GM19193 (cell line): ENCODE results near the gene DAB1.

Experiments used
- POLR2A ChIP-seq: IDR thresholded peaks from 4 replicates; pipeline ENCODE4 v1.6.1; 2011; ENCODE audit not compliant: insufficient read depth, insufficient read length; ENCODE audit errors: extremely low read depth

DAB1 gene

DNA sequence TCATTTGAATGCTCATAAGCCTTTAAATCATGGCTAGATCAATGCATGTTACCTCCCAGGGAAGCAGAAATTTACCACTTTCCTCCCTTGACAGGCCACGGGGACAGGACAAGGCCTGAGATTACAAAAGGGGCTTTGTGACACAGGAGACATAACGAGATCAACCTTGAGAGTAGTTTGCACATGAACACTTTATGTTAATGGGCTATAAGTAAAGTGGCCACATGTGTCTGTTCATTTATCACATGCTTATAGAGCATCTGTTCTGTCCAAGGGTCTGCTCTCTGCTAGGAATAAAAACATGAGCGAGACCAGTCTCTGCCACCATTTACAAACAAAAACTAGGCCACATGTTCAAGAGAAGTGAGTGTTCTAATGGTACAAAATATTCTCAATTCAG is 314.0 kb downstream of the DAB1 start:
- TF ChIP-seq POLR2A, result no peak

DNA sequence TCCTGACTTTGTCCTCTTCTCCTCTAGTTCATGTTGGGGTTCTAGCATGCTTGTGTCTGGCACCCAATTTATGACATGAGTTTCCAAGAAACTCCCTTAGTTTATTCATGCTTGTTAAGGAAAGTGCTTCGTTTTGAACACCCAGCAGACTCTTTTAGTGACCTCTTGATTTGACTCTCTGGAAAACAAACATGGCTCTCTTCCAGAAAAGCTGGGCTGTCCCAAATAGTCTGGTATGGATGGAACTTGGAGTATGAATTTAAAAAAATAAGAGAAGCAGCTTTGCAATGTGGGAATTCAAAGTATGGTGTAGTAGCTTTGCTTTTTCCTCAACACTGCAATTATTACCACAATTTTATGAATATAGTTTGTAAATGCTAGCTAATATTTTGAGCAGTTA is 314.6 kb downstream of the DAB1 start:
- no peak for TF ChIP-seq POLR2A

DNA sequence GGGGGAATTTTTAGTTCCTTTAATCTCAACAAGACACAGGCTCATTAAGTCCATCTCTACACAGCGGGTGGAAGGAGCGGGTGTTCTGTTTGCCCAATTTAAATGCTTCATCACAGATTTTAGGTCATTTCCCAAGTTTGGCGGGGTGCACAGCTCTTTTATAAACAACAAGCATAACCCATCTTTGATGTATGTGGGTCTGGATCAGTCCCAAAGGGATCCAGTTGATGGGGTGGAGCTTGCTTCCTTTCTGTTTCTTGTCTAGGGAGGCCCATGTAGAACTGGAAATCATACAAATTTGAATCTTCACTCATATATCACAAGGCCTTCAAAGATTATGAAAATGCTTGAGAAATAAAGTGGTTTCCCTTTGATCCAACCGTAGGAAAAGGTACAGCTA is 317.6 kb downstream of the DAB1 start:
- TF ChIP-seq POLR2A, result no peak

DNA sequence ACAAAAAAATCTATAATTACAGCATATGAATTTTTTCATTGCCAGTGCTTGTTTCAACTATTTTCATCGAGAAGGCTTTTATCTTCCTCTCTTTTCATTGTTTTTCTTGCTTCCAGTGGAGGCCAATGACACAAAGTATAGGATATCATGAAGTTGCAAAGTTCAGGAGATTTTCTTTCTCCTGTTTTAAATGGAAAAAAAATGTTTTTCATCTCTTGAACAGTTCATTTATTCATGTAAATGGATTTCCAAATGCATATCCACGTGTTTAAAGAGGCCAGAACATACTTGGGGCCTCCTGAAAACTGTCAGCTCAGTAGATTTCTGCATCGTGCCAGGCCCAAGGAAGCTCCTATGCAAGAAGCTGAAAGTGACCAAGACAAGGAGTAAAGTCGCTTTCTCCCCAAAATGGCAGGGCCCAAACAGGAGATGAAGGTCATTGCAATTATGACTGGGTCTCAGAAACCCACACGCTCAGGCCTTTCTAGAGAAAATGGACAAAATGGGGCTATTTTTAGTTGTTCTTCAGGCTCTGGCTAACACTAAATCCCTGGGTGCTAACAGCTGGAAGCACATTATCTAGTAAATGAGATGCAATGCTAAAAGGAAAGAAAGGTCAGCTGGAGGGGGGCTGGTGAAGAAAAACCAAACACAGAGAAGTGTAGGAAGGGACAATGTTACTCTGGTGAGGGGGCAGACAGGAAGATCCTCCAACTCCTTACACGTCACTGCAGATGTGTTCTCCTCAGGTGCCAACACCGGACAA is 321.1 kb downstream of the DAB1 start:
- TF ChIP-seq POLR2A, result no peak

DNA sequence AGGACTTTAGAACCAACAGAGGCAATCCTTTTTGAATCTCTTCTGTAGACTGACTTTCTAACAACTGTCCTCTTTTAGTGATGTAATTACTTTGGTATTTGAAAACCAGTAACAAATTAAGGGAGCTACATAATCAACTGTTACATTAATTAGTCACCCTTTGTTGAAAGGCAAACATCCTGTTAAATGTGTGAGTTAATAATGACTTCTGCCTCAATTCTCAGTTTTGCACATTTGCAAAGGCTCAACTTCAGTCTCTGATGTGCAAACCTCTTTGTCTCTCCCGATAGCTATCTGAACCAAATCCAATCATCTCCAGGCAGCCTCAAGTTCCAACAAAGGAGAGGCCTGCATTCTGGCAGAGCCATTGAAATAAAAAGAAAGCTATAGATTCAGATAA is 322.7 kb downstream of the DAB1 start:
- no peak for TF ChIP-seq POLR2A

DNA sequence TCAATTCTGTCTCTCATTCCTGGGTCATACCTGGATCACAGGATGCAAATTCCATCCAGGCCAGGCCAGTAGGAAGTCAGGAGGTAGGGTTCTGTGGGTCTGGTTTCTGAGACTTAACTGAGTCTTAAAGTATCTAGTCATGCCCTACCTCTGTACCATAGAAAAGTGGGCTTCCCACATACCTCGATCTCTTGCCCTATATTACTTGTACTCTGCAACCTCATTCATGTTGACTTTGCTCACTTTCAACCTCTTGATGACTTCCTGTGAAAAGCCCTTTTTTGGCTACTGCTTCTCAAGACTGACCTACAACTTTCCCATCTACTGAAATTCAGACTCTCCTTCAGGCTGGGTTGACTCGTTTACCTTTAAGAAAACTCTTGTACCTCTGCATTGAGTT is 329.1 kb downstream of the DAB1 start:
- TF ChIP-seq POLR2A, result no peak

DNA sequence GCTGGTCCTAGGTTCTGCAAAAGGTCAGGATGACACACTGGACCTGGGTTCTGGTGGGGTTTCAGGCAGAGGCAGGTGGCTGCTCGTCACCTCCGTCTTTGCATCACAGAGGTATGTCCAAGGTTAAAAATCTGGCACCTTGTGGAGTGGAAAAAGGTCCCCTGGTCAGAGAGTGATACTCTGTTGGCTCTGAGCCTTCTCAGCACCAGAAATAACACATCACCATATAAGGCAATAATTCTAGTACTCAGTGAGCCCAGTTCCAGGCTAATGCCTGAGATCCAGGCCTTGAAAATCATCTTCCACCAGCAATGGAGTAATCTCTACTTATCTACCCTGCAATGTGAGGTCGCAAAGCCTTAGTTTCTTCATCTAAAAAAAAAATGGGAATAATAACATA is 330.7 kb downstream of the DAB1 start:
- TF ChIP-seq POLR2A, result no peak

DNA sequence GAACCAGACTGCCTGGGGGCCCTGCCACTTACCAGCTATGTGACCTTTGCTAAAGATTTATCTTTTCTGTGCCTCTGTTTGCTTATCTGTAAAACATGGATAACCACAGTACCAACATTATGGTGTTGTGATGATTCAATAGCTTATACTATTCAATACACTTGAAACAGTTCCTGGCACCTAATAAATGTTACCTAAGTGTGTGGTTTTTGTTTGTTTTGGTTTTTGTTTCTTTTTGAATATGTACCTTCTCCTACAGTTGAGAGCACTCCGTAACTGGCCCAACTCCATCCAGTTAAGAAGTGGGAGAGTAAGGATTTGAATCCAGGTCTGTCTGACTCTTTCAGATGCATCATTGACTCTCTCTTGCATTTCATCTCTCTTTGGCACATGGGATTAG is 332.2 kb downstream of the DAB1 start:
- TF ChIP-seq POLR2A, result no peak

DNA sequence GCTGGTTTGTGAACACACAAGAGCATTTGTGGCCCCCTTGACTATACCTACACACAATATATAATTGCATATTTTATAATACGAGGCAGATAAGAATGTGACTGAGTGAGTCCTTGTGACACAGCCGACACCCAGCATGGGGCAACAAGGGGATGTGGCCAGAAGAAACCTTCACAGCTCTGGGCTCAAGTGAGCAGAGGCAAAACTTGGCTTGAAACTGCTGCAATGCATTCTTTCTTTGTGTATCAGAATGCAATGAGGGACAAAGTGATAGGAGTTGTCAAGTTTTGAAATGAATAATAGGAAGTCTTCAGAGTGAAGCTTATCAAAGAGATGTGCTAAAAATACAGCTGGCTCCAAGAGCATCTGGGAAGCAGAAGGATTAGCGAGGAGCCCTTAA is 334.0 kb downstream of the DAB1 start:
- no peak for TF ChIP-seq POLR2A

DNA sequence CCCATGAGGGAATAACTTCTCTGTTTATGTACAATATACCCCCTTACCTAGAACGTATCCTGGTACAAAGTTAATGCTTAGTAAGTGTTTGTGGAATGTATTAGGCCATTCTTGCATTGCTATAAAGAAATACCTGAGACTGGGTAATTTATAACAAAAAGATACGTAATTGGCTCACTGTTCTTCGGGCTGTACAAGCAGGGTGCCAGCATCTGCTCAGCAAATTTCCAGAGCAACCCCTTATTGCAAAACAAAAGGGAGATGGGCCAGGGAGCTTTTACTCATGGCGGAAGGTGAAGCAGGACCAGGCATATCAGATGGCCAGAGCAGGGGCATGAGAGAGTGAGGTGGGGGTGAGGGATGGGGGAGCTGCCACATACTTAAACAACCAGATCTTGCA is 334.6 kb downstream of the DAB1 start:
- TF ChIP-seq POLR2A, result no peak

DNA sequence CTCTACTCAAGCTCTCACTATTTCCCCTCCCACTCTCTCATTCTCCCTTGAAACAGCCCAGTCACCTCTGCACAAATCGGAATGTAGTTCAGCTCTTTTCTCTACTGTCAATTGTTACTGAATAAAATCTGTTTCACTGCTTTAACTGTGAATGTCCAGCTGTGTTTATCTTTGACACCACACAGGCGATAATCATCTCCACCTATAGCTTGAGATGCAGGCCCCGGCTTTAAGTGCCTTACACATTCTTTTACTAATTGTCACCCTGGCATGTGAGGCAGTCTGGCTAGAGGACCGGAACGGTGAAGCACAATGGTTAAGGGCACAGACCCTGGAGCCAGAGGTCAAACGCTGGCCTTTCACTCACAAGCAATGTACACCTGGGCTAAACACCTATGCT is 335.2 kb downstream of the DAB1 start:
- TF ChIP-seq POLR2A, result no peak

DNA sequence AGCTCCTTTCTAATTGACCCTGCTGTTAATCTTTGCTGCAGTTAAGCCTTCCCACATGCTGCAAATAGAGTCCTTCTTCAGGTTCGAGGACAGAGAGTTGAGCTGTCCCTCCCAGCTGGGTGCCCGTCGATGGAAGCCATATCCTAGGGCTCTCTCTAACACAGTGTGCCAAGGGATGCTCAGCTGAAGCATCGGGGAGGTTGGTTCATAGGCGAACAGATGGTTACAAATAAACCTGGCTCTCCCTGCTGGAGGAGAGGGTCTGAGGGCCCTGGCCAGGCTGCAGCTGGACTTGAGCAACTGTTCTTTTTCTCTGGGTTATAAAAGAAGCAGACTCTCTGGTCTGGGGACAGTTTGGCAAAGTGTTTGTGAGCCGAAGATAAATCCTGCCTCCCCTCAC is 337.7 kb downstream of the DAB1 start:
- TF ChIP-seq POLR2A, result no peak

DNA sequence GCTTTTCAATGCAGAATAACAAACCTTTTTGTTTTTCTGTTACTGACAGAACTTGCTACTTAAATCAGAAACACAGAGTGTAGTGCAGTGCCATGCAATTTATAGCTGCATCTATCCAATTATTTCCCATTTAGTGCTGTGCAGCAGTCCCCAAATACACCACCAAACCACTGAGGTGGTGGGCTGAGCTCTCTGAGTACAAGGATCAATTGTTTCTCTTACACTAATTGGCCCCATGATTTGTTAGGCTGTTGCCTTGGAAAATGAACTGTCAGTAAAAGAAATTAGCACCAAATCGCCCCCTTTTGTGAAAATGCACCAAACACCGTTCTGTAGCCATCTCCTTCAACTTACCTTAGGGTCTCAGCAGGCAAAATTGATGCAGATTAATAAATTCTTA is 339.2 kb downstream of the DAB1 start:
- no peak for TF ChIP-seq POLR2A

DNA sequence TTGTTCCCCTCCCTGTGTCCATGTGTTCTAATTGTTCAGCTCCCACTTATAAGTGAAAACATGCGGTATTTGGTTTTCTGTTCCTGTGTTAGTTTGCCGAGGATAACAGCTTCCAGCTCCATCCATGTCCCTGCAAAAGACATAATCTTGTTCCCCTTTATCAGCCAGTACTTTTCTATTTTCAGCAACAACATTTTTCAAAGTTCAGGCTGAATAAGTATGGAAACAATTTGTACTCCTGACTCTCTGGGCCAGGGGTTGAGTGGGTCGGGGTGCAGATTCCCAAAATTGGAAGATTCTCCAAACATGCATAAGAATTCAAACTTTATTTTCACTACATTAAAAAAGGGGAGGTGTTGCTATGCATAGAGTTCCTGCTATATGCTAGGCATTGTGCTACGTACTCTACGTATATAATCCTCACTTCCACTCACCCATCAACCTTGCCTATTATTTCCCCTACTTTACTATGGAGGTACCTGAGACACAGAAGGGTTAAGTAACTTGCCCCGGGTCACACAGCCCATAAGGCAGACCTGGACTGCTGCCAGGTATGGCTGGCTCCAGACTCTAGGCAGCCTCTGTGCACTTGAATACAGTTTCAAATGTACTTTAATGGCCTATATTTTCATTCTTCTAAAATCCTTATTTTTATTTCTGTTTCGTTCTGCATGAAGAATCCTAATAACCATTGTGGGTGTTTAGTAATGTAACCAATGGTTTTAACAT is 341.0 kb downstream of the DAB1 start:
- TF ChIP-seq POLR2A, result no peak

DNA sequence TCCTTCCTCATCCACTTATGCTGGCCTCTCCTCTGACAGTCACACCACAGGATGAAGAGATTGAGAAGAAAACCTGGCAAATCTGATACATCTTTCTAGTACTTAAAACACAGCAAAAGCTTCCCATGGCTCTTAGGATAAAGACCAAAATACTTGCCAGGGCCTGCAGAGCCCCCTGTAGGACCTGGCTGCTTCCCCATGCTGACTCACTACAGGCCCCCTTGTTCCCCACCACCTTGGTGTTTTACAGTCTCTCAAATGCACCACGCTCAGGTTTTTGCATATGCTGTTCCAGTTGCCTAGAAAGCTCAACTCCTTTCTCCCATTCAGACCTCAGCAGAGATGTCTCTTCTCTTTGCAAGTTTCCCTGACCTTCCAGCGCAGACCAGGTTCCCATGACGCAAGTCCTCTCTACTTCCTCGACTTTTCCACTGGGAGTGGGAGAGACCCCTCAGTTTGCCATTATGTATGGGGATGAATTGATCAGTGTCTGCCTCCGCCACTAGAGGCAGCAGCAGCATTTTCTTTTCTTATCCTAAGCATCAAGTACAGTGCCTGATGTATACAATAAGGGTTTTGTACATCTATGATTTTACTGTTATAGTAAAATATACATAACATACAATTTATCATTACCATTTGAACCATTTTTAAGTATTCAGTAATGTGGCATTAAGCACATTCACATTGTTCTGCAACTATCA is 344.3 kb downstream of the DAB1 start:
- no peak for TF ChIP-seq POLR2A

DNA sequence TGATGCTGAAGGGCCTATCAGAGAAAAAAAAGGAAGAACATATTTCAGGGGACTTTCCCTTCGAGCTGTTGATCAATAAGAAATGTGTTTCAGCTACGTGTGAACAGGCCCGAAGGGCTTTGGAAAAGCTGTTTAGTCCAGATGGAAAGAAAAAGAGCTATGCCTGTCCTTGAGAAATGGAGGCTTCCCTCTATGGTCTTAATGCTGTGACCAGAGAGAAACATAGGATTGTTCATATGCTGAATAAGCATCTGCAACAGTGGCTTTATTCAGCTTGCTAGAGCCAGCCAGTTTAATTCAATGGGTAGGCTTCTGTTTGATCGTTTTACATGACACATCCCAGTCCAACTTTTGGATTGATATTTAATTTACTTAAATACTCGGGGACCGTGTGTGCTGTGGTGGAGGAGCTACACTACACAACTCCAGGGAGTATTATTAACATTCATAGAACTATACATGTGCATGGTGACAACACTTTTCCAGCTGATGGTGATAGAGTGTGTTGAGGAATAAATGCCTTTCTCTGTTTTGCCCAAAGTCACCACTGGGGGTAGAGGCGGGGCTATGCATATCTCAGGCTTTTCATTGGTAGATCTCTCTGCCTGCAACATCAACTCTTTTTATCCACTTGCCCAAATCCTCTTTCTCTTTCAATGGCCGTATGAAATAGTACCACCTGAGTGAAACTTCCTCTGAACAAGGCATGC is 351.3 kb downstream of the DAB1 start:
- no peak for TF ChIP-seq POLR2A

DNA sequence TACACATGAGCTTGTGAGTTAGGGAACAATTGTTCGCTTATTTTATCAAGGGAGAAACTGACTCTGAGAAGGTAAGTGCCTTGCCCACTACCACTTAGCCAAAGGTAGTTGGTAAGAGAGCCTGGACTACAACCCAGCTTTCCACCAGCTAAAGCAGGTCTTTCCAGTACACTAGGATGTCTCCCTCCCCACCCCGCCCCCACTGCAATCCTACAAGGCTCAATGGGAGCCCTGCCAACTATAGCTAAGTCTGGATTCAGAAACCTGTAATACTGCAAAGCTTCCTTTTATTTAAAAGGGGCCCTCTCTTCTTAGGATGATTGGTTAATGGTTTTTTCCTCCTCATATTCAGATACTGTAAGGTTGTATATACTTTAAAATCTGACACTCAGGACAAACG is 356.0 kb downstream of the DAB1 start:
- TF ChIP-seq POLR2A, result no peak
